SK-N-SH (cell line): ENCODE measurements around the gene TSSK3. TPM values are rescaled to one million over a fixed set of nuclear protein-coding genes. Genes with fewer than 3 reads are reported as not detected.

Experiments
- CTCF ChIA-PET: fragments of 300-600, 350-600 bp; formaldehyde crosslinking; extraction: SDS; loops from one replicate; lab custom pipeline; 2021; lab: Yijun Ruan, JAX
- POLR2A ChIA-PET: fragments of 350-600 bp; sonication (Branson Sonifier 250); formaldehyde crosslinking; extraction: SDS; loops from one replicate; lab custom pipeline; 2020; ENCODE audit warnings: antibody characterized with exemption, inconsistent platforms; lab: Yijun Ruan, JAX
- DNase-seq: peaks from one replicate; pipeline ENCODE4 v3.0.0; 2012
- H2AFZ ChIP-seq: fragments of 200-600 bp; sonication (generic); 2 replicates; pipeline ENCODE4 v1.8.1; 2016; ENCODE audit warnings: antibody characterized with exemption, mild to moderate bottlenecking, low read depth
- H3F3A ChIP-seq: fragments of 200-600 bp; sonication (generic); replicated peaks from 2 replicates; pipeline ENCODE3; 2016; ENCODE audit warnings: antibody characterized with exemption, mild to moderate bottlenecking; ENCODE audit not compliant: insufficient read depth
- H3K27ac ChIP-seq, 2 experiments: fragments of 200-500 bp in 1 of 2; fragments of 200-600 bp in 1 of 2; sonication (Bioruptor generic) in 1 of 2; sonication (generic), shearing (Covaris generic) in 1 of 2; 2 replicates each; pipeline versions ENCODE4 v1.5.1 to v1.6.1; 2014 to 2016; ENCODE audit warnings: low read depth in 2 of 2, inconsistent platforms in 1 of 2, low read length in 1 of 2, mild to moderate bottlenecking in 1 of 2, mixed read lengths in 1 of 2
- H3K27me3 ChIP-seq: fragments of 200-600 bp; sonication (generic), shearing (Covaris generic); 2 replicates; pipeline ENCODE4 v1.6.1; 2016; ENCODE audit warnings: mixed run types; ENCODE audit not compliant: insufficient read depth
- H3K36me3 ChIP-seq, 2 experiments: fragments of 200-500 bp in 1 of 2; fragments of 200-600 bp in 1 of 2; sonication (Bioruptor generic) in 1 of 2; sonication (generic) in 1 of 2; replicated peaks in 1 of 2; 2 replicates each; pipeline versions ENCODE3 to v1.5.1; 2014 to 2016; ENCODE audit warnings: low read length in 1 of 2, mild to moderate bottlenecking in 1 of 2; ENCODE audit not compliant: insufficient read depth in 2 of 2, control insufficient read depth in 1 of 2
- H3K4me1 ChIP-seq, 2 experiments: fragments of 200-500 bp in 1 of 2; fragments of 200-600 bp in 1 of 2; sonication (Bioruptor generic) in 1 of 2; sonication (generic), shearing (Covaris generic) in 1 of 2; 2 replicates each; pipeline versions ENCODE4 v1.5.1 to v1.6.1; 2014 to 2016; ENCODE audit warnings: low read depth in 1 of 2, low read length in 1 of 2, mixed run types in 1 of 2; ENCODE audit not compliant: insufficient read depth in 2 of 2, control insufficient read depth in 1 of 2
- H3K4me2 ChIP-seq: fragments of 200-600 bp; sonication (generic), shearing (Covaris generic); 2 replicates; pipeline ENCODE4 v1.6.1; 2017; ENCODE audit warnings: mixed run types
- H3K4me3 ChIP-seq, 2 experiments: fragments of 200-500 bp in 1 of 2; fragments of 200-600 bp in 1 of 2; sonication (Bioruptor generic) in 1 of 2; sonication (generic), shearing (Covaris generic) in 1 of 2; 2 replicates each; pipeline versions ENCODE4 v1.5.1 to v1.8.1; 2014 to 2016; ENCODE audit warnings: low read depth in 2 of 2, inconsistent platforms in 1 of 2, low read length in 1 of 2, mild to moderate bottlenecking in 1 of 2, mixed read lengths in 1 of 2, moderate library complexity in 1 of 2
- H3K79me2 ChIP-seq: fragments of 200-600 bp; sonication (generic); 2 replicates; pipeline ENCODE4 v1.8.1; 2017; ENCODE audit warnings: mild to moderate bottlenecking; ENCODE audit not compliant: insufficient read depth
- H3K9ac ChIP-seq: fragments of 200-600 bp; sonication (generic); 2 replicates; pipeline ENCODE4 v1.6.1; 2017; ENCODE audit warnings: mixed run types
- H3K9me2 ChIP-seq: fragments of 200-600 bp; sonication (generic); 2 replicates; pipeline ENCODE4 v1.6.1; 2017; ENCODE audit warnings: mixed run types
- H3K9me3 ChIP-seq: fragments of 200-600 bp; sonication (generic); 2 replicates; pipeline ENCODE4 v1.6.1; 2017; ENCODE audit warnings: mixed run types, mild to moderate bottlenecking, moderate library complexity
- H4K20me1 ChIP-seq: fragments of 200-600 bp; sonication (generic); 2 replicates; pipeline ENCODE4 v1.6.1; 2017; ENCODE audit warnings: mild to moderate bottlenecking, mixed run types; ENCODE audit not compliant: insufficient read depth
- ELF1 ChIP-seq: IDR thresholded peaks from 2 replicates; pipeline ENCODE4 v1.4.0; 2012
- FOXJ3 ChIP-seq: sonication (generic); formaldehyde crosslinking; IDR thresholded peaks from 2 replicates; pipeline ENCODE4 v1.5.1; 2020; ENCODE audit warnings: mild to moderate bottlenecking, missing genetic modification reagents
- GABPA ChIP-seq: IDR thresholded peaks from 2 replicates; pipeline ENCODE4 v1.4.0; 2012; ENCODE audit warnings: low read depth, mild to moderate bottlenecking
- GATA2 ChIP-seq: sonication (generic); formaldehyde crosslinking; IDR thresholded peaks from 2 replicates; pipeline ENCODE4 v1.5.0; 2020; ENCODE audit warnings: mild to moderate bottlenecking, missing genetic modification reagents
- MAX ChIP-seq: IDR thresholded peaks from 2 replicates; pipeline ENCODE4 v1.4.0; 2012; ENCODE audit warnings: low read depth
- NFIC ChIP-seq: IDR thresholded peaks from 2 replicates; pipeline ENCODE4 v1.4.0; 2012; ENCODE audit warnings: borderline replicate concordance
- RFX5 ChIP-seq: IDR thresholded peaks from 2 replicates; pipeline ENCODE4 v1.6.1; 2012; ENCODE audit warnings: mild to moderate bottlenecking, improper control_type of control experiment, low read length
- SMC3 ChIP-seq: IDR thresholded peaks from 2 replicates; pipeline ENCODE4 v1.6.1; 2012; ENCODE audit warnings: low read depth, low read length, improper control_type of control experiment
- USF2 ChIP-seq: fragments of 150-350 bp; IDR thresholded peaks from 2 replicates; pipeline ENCODE4 v1.6.1; 2017; ENCODE audit warnings: antibody characterized with exemption, low read length, low read depth, borderline replicate concordance
- ZBTB33 ChIP-seq: IDR thresholded peaks from 2 replicates; pipeline ENCODE4 v1.4.0; 2012; ENCODE audit warnings: low read depth, borderline replicate concordance
- WGBS: methylation state at CpG from one replicate; pipeline ENCODE4 v1.1.6; 2017; ENCODE audit warnings: low lambda C conversion rate; 5-methylcytosine and 5-hydroxymethylcytosine counted together
- polyA plus RNA-seq, 3 experiments: library from polyadenylated mRNA; depleted of rRNA; stranded (reverse); fragments of >200 nt; gene quantifications; 2 replicates each; pipeline ENCODE4 v1.2.3, GENCODE V29; 2012

The TSSK3 gene
- polyA plus RNA-seq, 1 of the 3 experiments (the other 2 are of a cell fraction): 0.28 TPM

GRCh38 chr1:32342704-32343103, 19.6 kb upstream of the TSSK3 start:
- no peak overlapping the region for H3K9ac ChIP-seq

GRCh38 chr1:32345289-32345827, 17.0 kb upstream of the TSSK3 start:
- CTCF ChIA-PET: interaction anchor here (0.9 to 1.4 kb wide), 2 partner anchors 9 to 14 kb away, joined by 3 to 4 read pairs; partner anchors contain the start of gene MARCKSL1
- no peak for TF ChIP-seq RFX5
- no peak for TF ChIP-seq SMC3
- no peak for TF ChIP-seq GATA2
- no peak overlapping the region for H3K4me2 ChIP-seq
- POLR2A ChIA-PET: interaction anchor here (1.3 kb wide), 1 partner anchor 9 kb away, joined by 3 read pairs; the partner anchor contains the start of gene MARCKSL1
- no peaks in the 10 kb centered on the region for H3K36me3 ChIP-seq
- H3K9me2 ChIP-seq: no peaks in the 10 kb centered on the region
- H2AFZ ChIP-seq: no peak overlapping the region
- no peaks in the 10 kb centered on the region for H3K9me3 ChIP-seq
- no peaks in the 10 kb centered on the region for H3K27me3 ChIP-seq
- H3K4me1 ChIP-seq: no peaks in the 10 kb centered on the region; a peak in 1 of 4 replicates
- H3K79me2 ChIP-seq: no peaks in the 10 kb centered on the region
- H4K20me1 ChIP-seq: no peaks in the 10 kb centered on the region
- no peak for DNase-seq
- no peak overlapping the region for H3K9ac ChIP-seq
- no peak overlapping the region for H3K4me3 ChIP-seq
- 52% methylated on average over 8 of the region's 8 CpGs for WGBS
- H3K27ac ChIP-seq: no peak overlapping the region
- no peaks in the 10 kb centered on the region for H3F3A ChIP-seq

More at GRCh38 chr1:32342704-32343103, 19.6 kb upstream of the TSSK3 start:
- H2AFZ ChIP-seq: no peak overlapping the region
- CTCF ChIA-PET: no interaction called here
- no peak for TF ChIP-seq USF2
- no peak for TF ChIP-seq ELF1
- TF ChIP-seq GABPA: no peak
- TF ChIP-seq ZBTB33: no peak
- no peak for TF ChIP-seq NFIC
- no peak for TF ChIP-seq GATA2
- no peak for TF ChIP-seq MAX
- no peak for TF ChIP-seq FOXJ3 (CRISPR knock-in tag)
- H3K27me3 ChIP-seq: no peaks in the 10 kb centered on the region
- H3K4me2 ChIP-seq: no peak overlapping the region
- no peaks in the 10 kb centered on the region for H3K9me2 ChIP-seq
- no peak overlapping the region for H3K27ac ChIP-seq
- H3K9me3 ChIP-seq: no peaks in the 10 kb centered on the region
- 91% methylated on average over 10 of the region's 10 CpGs for WGBS
- no peaks in the 10 kb centered on the region for H3K79me2 ChIP-seq
- H3K4me1 ChIP-seq: no peaks in the 10 kb centered on the region; a peak in 1 of 4 replicates
- no peak for DNase-seq
- no peak overlapping the region for H3K4me3 ChIP-seq
- POLR2A ChIA-PET: no interaction called here
- no peaks in the 10 kb centered on the region for H4K20me1 ChIP-seq
- no peaks in the 10 kb centered on the region for H3K36me3 ChIP-seq
- H3F3A ChIP-seq: no peaks in the 10 kb centered on the region
